GM23338 (cell line): ENCODE data around the gene HSPB6. TPM values are rescaled to one million over a fixed set of nuclear protein-coding genes. Genes with fewer than 3 reads are reported as not detected.

Experiments
- ATAC-seq: fragments of 200-7000 bp; cut with Tn5 transposase; 3 replicates; pipeline ENCODE4 v1.9.1; 2020
- DNase-seq: peaks from one replicate; pipeline ENCODE4 v3.0.0-alpha.2; 2015; ENCODE audit warnings: low spot score
- H2AFZ ChIP-seq: fragments of 200-600 bp; sonication (generic); 2 replicates; pipeline ENCODE4 v1.8.0; 2016; ENCODE audit warnings: antibody characterized with exemption, mild to moderate bottlenecking, moderate library complexity
- H3F3A ChIP-seq: fragments of 200-600 bp; sonication (generic); replicated peaks from 2 replicates; pipeline ENCODE4 v1.8.0; 2017; ENCODE audit warnings: antibody characterized with exemption, mixed run types, low read depth
- H3K27ac ChIP-seq: fragments of 200-600 bp; sonication (generic); 2 replicates; pipeline ENCODE4 v1.6.1; 2016; ENCODE audit warnings: low read depth
- H3K27me3 ChIP-seq: fragments of 200-600 bp; sonication (generic); 2 replicates; pipeline ENCODE4 v1.8.0; 2016; ENCODE audit warnings: mild to moderate bottlenecking, mixed run types, moderate library complexity; ENCODE audit not compliant: insufficient read depth
- H3K36me3 ChIP-seq: fragments of 200-600 bp; sonication (generic); 2 replicates; pipeline ENCODE4 v1.8.0; 2016; ENCODE audit warnings: mild to moderate bottlenecking; ENCODE audit not compliant: insufficient read depth
- H3K4me1 ChIP-seq: fragments of 200-600 bp; sonication (generic); 2 replicates; pipeline ENCODE4 v1.8.0; 2016; ENCODE audit warnings: mild to moderate bottlenecking, moderate library complexity; ENCODE audit not compliant: insufficient read depth
- H3K4me2 ChIP-seq: fragments of 200-600 bp; sonication (generic); 2 replicates; pipeline ENCODE4 v1.7.1; 2017; ENCODE audit warnings: mixed run types
- H3K4me3 ChIP-seq: fragments of 200-600 bp; sonication (generic); 2 replicates; pipeline ENCODE4 v1.6.1; 2016; ENCODE audit warnings: mixed run types
- H3K79me2 ChIP-seq: fragments of 200-600 bp; sonication (generic); replicated peaks from 2 replicates; pipeline ENCODE4 v1.8.0; 2017; ENCODE audit warnings: mild to moderate bottlenecking; ENCODE audit not compliant: insufficient read depth
- H3K9me2 ChIP-seq: fragments of 200-600 bp; sonication (generic); 2 replicates; pipeline ENCODE4 v1.8.0; 2017; ENCODE audit not compliant: insufficient read depth
- H4K20me1 ChIP-seq: fragments of 200-600 bp; sonication (generic); replicated peaks from 2 replicates; pipeline ENCODE4 v1.8.0; 2017; ENCODE audit warnings: mild to moderate bottlenecking; ENCODE audit not compliant: insufficient read depth
- H3K27ac Mint-ChIP-seq: 2 replicates; pipeline ENCODE4 v1.8.0; 2020; ENCODE audit warnings: inconsistent platforms, mild to moderate bottlenecking, moderate library complexity, mixed read lengths
- H3K27me3 Mint-ChIP-seq: 3 replicates; pipeline ENCODE4 v1.8.0; 2022; ENCODE audit warnings: low read depth, mild to moderate bottlenecking, moderate library complexity, mixed read lengths, inconsistent platforms; ENCODE audit not compliant: insufficient read depth, poor library complexity
- H3K36me3 Mint-ChIP-seq: 3 replicates; pipeline ENCODE4 v1.8.0; 2021; ENCODE audit warnings: low read depth, mild to moderate bottlenecking, inconsistent platforms, moderate library complexity, mixed read lengths
- H3K4me1 Mint-ChIP-seq: 3 replicates; pipeline ENCODE4 v1.8.0; 2020; ENCODE audit warnings: mild to moderate bottlenecking, inconsistent platforms, mixed read lengths
- H3K4me3 Mint-ChIP-seq: 3 replicates; pipeline ENCODE4 v1.8.0; 2021; ENCODE audit warnings: moderate library complexity, mild to moderate bottlenecking, inconsistent platforms, mixed read lengths
- H3K9me3 Mint-ChIP-seq: 3 replicates; pipeline ENCODE4 v1.8.0; 2020; ENCODE audit warnings: moderate library complexity, mild to moderate bottlenecking, inconsistent platforms, mixed read lengths
- ETS1 ChIP-seq: IDR thresholded peaks from 2 replicates; pipeline ENCODE4 v1.6.1; 2016; ENCODE audit warnings: antibody characterized with exemption
- EZH2 ChIP-seq: fragments of 200-600 bp; sonication (generic); IDR thresholded peaks from one replicate; pipeline ENCODE4 v1.8.0; 2017; ENCODE audit warnings: antibody characterized with exemption, mild to moderate bottlenecking, low read depth; ENCODE audit not compliant: unreplicated experiment
- EZH2phosphoT487 ChIP-seq: fragments of 200-600 bp; sonication (generic); IDR thresholded peaks from one replicate; pipeline ENCODE4 v1.8.1; 2018; ENCODE audit warnings: antibody characterized with exemption; ENCODE audit not compliant: unreplicated experiment
- POLR2AphosphoS5 ChIP-seq: IDR thresholded peaks from 2 replicates; pipeline ENCODE4 v1.6.1; 2016; ENCODE audit warnings: antibody characterized with exemption, low read depth
- STAT1 ChIP-seq: IDR thresholded peaks from one replicate; pipeline ENCODE4 v1.6.1; 2016; ENCODE audit warnings: antibody characterized with exemption; ENCODE audit not compliant: unreplicated experiment
- ZNF331 ChIP-seq: fragments of 250-450 bp; sonication (Bioruptor Pico); IDR thresholded peaks from 2 replicates; pipeline ENCODE4 v1.5.0; 2020; ENCODE audit warnings: low read depth, mild to moderate bottlenecking, moderate library complexity
- ZNF462 ChIP-seq: fragments of 250-450 bp; sonication (Bioruptor Pico); IDR thresholded peaks from 2 replicates; pipeline ENCODE4 v1.5.0; 2020; ENCODE audit warnings: mild to moderate bottlenecking, moderate library complexity
- polyA plus RNA-seq: library from polyadenylated mRNA; unstranded; fragments of >200 nt; fragmentation: Nextera tagmentation; extraction: Ambion mirVana; gene quantifications from 2 replicates; pipeline ENCODE4 v1.2.1, GENCODE V29; 2016
- total RNA-seq: library from RNA; depleted of rRNA; stranded (reverse); fragments of >200 nt; shearing (Covaris generic); gene quantifications from 2 replicates; pipeline ENCODE4 v1.2.3, GENCODE V29; 2014

Gene HSPB6
- total and polyA plus RNA-seq, 2 experiments from 2014 or later, result 0.87 to 3.2 TPM

GRCh38 chr19:35753634-35754369, 3.0 kb downstream of the HSPB6 start (continued):
- TF ChIP-seq EZH2phosphoT487 (no peak), ZNF331 (no peak), ZNF462 (no peak), POLR2AphosphoS5 (no peak)

- H3K79me2 ChIP-seq, result no peaks in the 10 kb centered on the region
- Mint-ChIP-seq H3K36me3 (no peaks in the 10 kb centered on the region), H3K4me3 (no peak overlapping the region), H3K27ac (no peak overlapping the region), H3K4me1 (peaks cover 18% of the 10 kb centered on the region), H3K27me3 (peaks cover 34% of the 10 kb centered on the region), H3K9me3 (no peaks in the 10 kb centered on the region; the same call in 2 of the 3 replicates)
- H2AFZ ChIP-seq, result no peak overlapping the region
- no peak for ATAC-seq
- H3K4me1 ChIP-seq, result peaks cover 10% of the 10 kb centered on the region
- H3F3A ChIP-seq, result 0 out of 2 replicates have a peak, but pooled peaks cover 6% of the 10 kb centered on the region
- no peak for DNase-seq
- no peaks in the 10 kb centered on the region for H3K9me2 ChIP-seq
- H4K20me1 ChIP-seq, result no peaks in the 10 kb centered on the region
- H3K4me2 ChIP-seq, result no peak overlapping the region
- no peak overlapping the region for H3K27ac ChIP-seq
- peaks cover 28% of the 10 kb centered on the region for H3K27me3 ChIP-seq
- H3K36me3 ChIP-seq, result no peaks in the 10 kb centered on the region
- H3K4me3 ChIP-seq, result no peak overlapping the region
- TF ChIP-seq ETS1 (no peak), ZNF331 (no peak), EZH2 (no peak), STAT1 (no peak), EZH2phosphoT487 (no peak)
These were observed 4.0 kb downstream of the HSPB6 start for GRCh38 chr19:35752746-35753350.
